Erythroblast (primary cell): ENCODE results near the gene BARHL1.

Source experiments
- DNase-seq, 2 experiments: peaks; one replicate each; lab custom pipeline; 2025; lab: John Stamatoyannopoulos, UW
- GATA1 ChIP-seq: IDR thresholded peaks from 2 replicates; pipeline ENCODE4 v1.6.1; 2011; ENCODE audit warnings: low read depth, mild to moderate bottlenecking, control low read depth, low read length, moderate library complexity
- POLR2A ChIP-seq: IDR thresholded peaks from 2 replicates; pipeline ENCODE4 v1.6.1; 2011; ENCODE audit warnings: mild to moderate bottlenecking, low read length

The BARHL1 gene

DNA sequence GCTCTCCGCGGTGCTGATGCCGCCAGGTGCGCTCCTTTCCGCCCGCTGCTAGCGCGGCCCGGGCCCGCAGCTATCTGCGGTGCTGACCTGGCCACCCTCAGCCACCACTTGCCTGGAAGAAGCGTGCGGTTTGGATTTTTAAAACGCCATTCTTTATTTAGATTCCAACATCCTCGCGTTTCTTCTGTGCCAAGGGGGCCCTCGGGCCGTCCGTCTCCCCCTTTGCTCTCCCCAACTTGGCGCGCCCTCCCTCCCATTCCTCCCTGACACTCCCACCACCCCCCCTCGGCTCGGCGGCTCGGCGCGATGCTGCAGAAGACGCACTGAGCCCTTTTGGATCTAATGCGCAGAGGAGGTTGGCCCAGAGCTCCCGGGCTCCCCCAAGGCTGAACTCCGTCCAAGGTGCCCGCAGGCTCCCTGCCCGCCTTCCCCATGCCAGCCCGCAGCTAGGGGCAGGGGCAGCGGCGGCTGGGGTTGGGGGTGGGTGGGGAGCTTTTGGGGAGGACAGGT is at the start of gene BARHL1:
TSS of gene BARHL1 (plus strand) at position 331 of the 510 bp plus-strand sequence. CDS start 192 bp downstream, outside the sequence.
- DNase-seq, result no peak
- TF ChIP-seq POLR2A, result no peak
- no peak for TF ChIP-seq GATA1

DNA sequence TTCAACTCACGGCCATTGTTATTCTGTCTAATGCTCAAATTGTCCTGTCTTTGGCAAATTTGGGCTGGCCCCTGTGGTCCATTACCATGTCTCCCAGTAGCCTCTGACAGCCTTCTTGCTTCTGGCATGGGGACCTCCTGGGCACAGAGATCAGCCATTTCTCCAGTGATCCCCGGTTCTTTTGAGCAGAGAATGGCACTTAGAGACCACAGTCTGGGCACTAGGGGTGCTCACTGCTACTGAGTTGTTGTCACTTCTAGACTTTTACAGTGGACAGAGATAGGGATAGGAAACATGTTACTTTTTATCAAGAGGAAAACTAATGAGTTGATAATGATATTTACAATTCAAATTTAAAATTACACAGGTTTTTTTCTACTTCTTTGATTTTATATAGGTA is 47.6 kb upstream of the BARHL1 start:
- no peak for TF ChIP-seq POLR2A
- TF ChIP-seq GATA1, result no peak

DNA sequence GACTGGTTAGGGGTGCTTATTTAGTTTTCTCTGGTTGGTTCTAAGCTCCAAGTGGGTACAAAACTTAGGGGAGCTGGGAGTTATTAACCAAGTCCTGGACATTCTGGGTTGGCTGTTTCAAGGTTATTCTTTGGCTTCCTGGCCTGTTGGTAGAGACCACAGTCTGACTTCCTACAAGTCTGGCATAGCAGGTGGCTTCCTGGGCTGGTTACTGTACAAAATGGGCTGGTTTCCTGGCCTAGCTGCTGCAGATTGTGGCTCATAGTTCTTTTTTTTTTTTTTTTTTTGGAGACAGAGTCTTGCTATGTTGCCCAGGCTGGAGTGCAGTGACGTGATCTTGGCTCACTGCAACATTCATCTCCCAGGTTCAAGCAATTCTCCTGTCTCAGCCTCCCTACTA is 46.3 kb upstream of the BARHL1 start:
- no peak for TF ChIP-seq POLR2A
- no peak for TF ChIP-seq GATA1
- DNase-seq, result no peak

More for the DNA sequence above, 47.6 kb upstream of the BARHL1 start:
- no peak for DNase-seq

DNA sequence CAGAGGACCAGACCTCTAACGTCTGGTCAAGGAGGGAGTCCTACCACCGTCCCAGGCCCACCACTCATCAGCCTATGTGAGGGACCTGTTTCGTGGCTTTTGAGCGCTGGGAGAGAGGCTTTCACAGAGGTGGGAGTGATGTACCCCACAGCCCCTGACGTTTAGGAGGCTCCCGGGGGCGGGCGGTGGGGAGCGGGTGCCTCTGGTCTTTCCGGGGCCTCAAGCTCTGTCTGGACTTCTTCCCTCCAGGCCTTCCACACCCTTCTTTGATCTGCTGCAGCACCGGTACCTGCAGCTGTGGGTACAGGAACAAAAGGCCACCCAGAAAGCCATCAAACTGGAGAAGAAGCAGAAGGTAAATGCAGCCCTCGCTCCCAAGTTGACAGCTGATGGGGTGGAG is 45.1 kb upstream of the BARHL1 start:
- TF ChIP-seq POLR2A, result no peak
- no peak for DNase-seq

- no peak for DNase-seq
- TF ChIP-seq POLR2A, result no peak
- no peak for TF ChIP-seq GATA1
Measured at GRCh38 chr9:132538071-132538470, 44.3 kb upstream of the BARHL1 start.

- TF ChIP-seq GATA1 (no peak), POLR2A (no peak)
- DNase-seq, result no peak
Measured at GRCh38 chr9:132539096-132539495, 43.3 kb upstream of the BARHL1 start.

GRCh38 chr9:132541051-132541450 is 41.4 kb upstream of the BARHL1 start:
- DNase-seq, result no peak
- TF ChIP-seq GATA1, result no peak
- no peak for TF ChIP-seq POLR2A

- TF ChIP-seq GATA1 (no peak), POLR2A (no peak)
- DNase-seq, result no peak
Measured at GRCh38 chr9:132541870-132542830, 40.3 kb upstream of the BARHL1 start.

- TF ChIP-seq GATA1, result no peak
- no peak for TF ChIP-seq POLR2A
Measured at GRCh38 chr9:132543251-132543650, 39.2 kb upstream of the BARHL1 start.

GRCh38 chr9:132543960-132544359 is 38.4 kb upstream of the BARHL1 start:
- TF ChIP-seq GATA1, result no peak
- no peak for TF ChIP-seq POLR2A
- DNase-seq, result no peak

More at GRCh38 chr9:132543251-132543650, 39.2 kb upstream of the BARHL1 start:
- DNase-seq, result no peak

- DNase-seq, result no peak
- TF ChIP-seq POLR2A, result no peak
- TF ChIP-seq GATA1, result no peak
Measured at GRCh38 chr9:132545578-132545977, 36.8 kb upstream of the BARHL1 start.

DNA sequence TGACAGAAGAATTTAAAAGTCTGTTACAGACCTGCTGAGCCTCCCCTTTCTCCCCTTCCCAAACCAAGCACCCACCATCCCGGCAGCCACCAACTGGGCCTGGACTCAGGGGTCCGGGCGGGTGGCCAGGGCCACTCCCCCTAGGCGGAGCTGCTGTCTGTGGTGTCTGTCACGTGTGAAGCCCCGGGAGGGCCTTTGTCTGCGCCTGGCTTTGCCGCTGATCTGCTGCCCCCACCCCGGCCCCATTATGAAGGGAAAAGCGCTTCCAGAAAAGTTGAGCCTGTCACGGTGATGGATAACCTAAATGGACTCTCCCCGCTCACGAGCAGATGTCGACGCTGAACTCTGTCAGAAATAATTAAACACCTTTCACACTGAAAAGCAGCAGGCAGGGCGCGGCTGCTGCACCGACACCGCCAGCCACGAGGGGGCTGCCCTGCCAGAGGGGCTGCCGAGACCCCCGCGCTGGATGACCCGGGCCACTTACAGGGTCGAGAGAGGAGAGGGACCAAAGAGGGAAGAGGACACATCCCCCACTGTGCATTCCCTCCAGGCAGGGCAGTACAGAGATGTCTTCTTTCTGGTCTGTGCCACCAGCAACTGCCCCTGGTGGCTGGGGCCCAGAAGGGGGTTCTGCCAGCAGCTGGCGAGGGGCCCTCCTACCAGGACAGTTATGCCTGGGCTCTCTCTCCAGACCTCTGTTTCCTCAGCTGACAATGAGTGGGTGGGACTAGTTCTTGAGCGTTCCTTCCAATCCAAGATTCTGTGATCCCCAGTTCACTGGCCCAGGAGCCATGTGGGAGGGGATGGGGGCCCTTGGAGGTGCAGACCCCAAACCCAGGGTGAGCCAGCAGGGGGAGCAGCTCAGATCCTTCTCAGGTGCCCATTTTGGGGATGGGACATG is 36.0 kb upstream of the BARHL1 start:
- no peak for TF ChIP-seq POLR2A
- TF ChIP-seq GATA1, result no peak
- DNase-seq, result peak; percentile 14 to 15

- TF ChIP-seq GATA1, result no peak
- TF ChIP-seq POLR2A, result no peak
- no peak for DNase-seq
Measured at GRCh38 chr9:132547052-132547431, 35.4 kb upstream of the BARHL1 start.
